Measurements from ENCODE around the gene PSMA6. TPM values are rescaled to one million over a fixed set of nuclear protein-coding genes. Genes with fewer than 3 reads are reported as not detected.

PSMA6 gene
- total RNA-seq, 1 experiment from 2014 or later: 210 TPM

- TF ChIP-seq CTCF (IDR thresholded peaks at IDR 0.05) (no peak), ZNF219 (CRISPR knock-in tag; IDR thresholded peaks at IDR 0.05; ENCODE audit: borderline replicate concordance) (no peak), IRF1 (CRISPR knock-in tag; IDR thresholded peaks at IDR 0.05) (no peak), PRRX2 (CRISPR knock-in tag; IDR thresholded peaks at IDR 0.05) (no peak), RELA (CRISPR knock-in tag; IDR thresholded peaks at IDR 0.05; ENCODE audit: borderline replicate concordance) (no peak), ZNF232 (CRISPR knock-in tag; IDR thresholded peaks at IDR 0.05) (no peak), OVOL2 (CRISPR knock-in tag; IDR thresholded peaks at IDR 0.05; ENCODE audit: borderline replicate concordance) (no peak)
Measured at GRCh38 chr14:35337269-35338255, 45.4 kb downstream of the PSMA6 start (continued).

GRCh38 chr14:35338731-35339405 lies 46.7 kb downstream of the PSMA6 start:
- Mint-ChIP-seq H3K9me3 (no peaks in the 10 kb centered on the region), H3K4me3 (no peak overlapping the region), H3K36me3 (no peaks in the 10 kb centered on the region), H3K27ac (no peak overlapping the region), H3K4me1 (peaks cover 39% of the 10 kb centered on the region), H3K27me3 (ENCODE audit: low read depth) (no peaks in the 10 kb centered on the region)
- CTCF ChIA-PET: interaction anchor here (1.4 kb wide), 1 partner anchor 31 kb away, joined by 3 read pairs; no protein-coding TSS in a partner anchor
- ATAC-seq (no peak), DNase-seq (ENCODE audit: low spot score) (no peak)
- POLR2A ChIA-PET: interaction anchor here (1.5 kb wide), 1 partner anchor 66 kb away, joined by 4 read pairs; the partner anchor contains the start of gene NFKBIA
- TF ChIP-seq NR1H2 (CRISPR knock-in tag; IDR thresholded peaks at IDR 0.05) (no peak), GTF2I (CRISPR knock-in tag; conservative IDR thresholded peaks at IDR 0.05) (no peak), ESRRA (CRISPR knock-in tag; IDR thresholded peaks at IDR 0.05; ENCODE audit: borderline replicate concordance) (no peak), RELA (CRISPR knock-in tag; IDR thresholded peaks at IDR 0.05; ENCODE audit: borderline replicate concordance) (no peak), MXD4 (CRISPR knock-in tag; IDR thresholded peaks at IDR 0.05; ENCODE audit: borderline replicate concordance) (no peak)

GRCh38 chr14:35339761-35340406 lies 47.7 kb downstream of the PSMA6 start:
- Mint-ChIP-seq H3K27ac (no peak overlapping the region), H3K4me3 (no peak overlapping the region), H3K4me1 (peaks cover 38% of the 10 kb centered on the region), H3K9me3 (no peaks in the 10 kb centered on the region), H3K27me3 (ENCODE audit: low read depth) (no peaks in the 10 kb centered on the region), H3K36me3 (no peaks in the 10 kb centered on the region)
- no peak for DNase-seq (ENCODE audit: low spot score)
- CTCF ChIA-PET: no interaction called here
- no peak for ATAC-seq
- POLR2A ChIA-PET: interaction anchor here (1.5 kb wide), 1 partner anchor 65 kb away, joined by 4 read pairs; the partner anchor contains the start of gene NFKBIA
- TF ChIP-seq RELA (CRISPR knock-in tag; IDR thresholded peaks at IDR 0.05; ENCODE audit: borderline replicate concordance) (no peak), E2F5 (CRISPR knock-in tag; IDR thresholded peaks at IDR 0.05) (no peak), ZNF671 (CRISPR knock-in tag; IDR thresholded peaks at IDR 0.05) (no peak), SMAD4 (CRISPR knock-in tag; IDR thresholded peaks at IDR 0.05) (no peak), HMGA2 (CRISPR knock-in tag; IDR thresholded peaks at IDR 0.05) (no peak), KAT7 (CRISPR knock-in tag; IDR thresholded peaks at IDR 0.05; ENCODE audit: borderline replicate concordance) (no peak), CTCF (IDR thresholded peaks at IDR 0.05) (no peak), STAT6 (CRISPR knock-in tag; conservative IDR thresholded peaks at IDR 0.05; ENCODE audit: low read depth) (no peak), GTF2I (CRISPR knock-in tag; conservative IDR thresholded peaks at IDR 0.05) (no peak), IRF2 (CRISPR knock-in tag; IDR thresholded peaks at IDR 0.05; ENCODE audit: borderline replicate concordance, low read depth) (no peak), ATF2 (CRISPR knock-in tag; IDR thresholded peaks at IDR 0.05; ENCODE audit: borderline replicate concordance, low read depth) (no peak)
